H1 (cell line): ENCODE results near the gene POC1B.

ENCODE experiments used
- BRCA1 ChIP-seq: IDR thresholded peaks from 2 replicates; pipeline ENCODE4 v1.6.1; 2012; ENCODE audit warnings: low read depth, low read length, improper control_type of control experiment
- CTCF ChIP-seq, 3 experiments: IDR thresholded peaks; 1 replicate in 2 of 3; 2 replicates in 1 of 3; pipeline versions ENCODE4 v1.5.1 to v1.6.1; 2011; ENCODE audit warnings: low read length in 3 of 3, mild to moderate bottlenecking in 3 of 3, inconsistent platforms in 2 of 3, low read depth in 1 of 3, moderate library complexity in 1 of 3; ENCODE audit not compliant: insufficient read depth in 1 of 3; ENCODE audit errors: control extremely low read depth in 1 of 3
- EGR1 ChIP-seq: IDR thresholded peaks from 2 replicates; pipeline ENCODE4 v1.6.1; 2011; ENCODE audit warnings: low read depth, low read length, borderline replicate concordance
- JUN ChIP-seq: IDR thresholded peaks from 2 replicates; pipeline ENCODE4 v1.6.1; 2011; ENCODE audit warnings: low read depth, mild to moderate bottlenecking, improper control_type of control experiment, low read length
- JUND ChIP-seq: IDR thresholded peaks from 2 replicates; pipeline ENCODE4 v1.6.1; 2011; ENCODE audit warnings: mild to moderate bottlenecking, improper control_type of control experiment, low read length
- MAX ChIP-seq: IDR thresholded peaks from 2 replicates; pipeline ENCODE4 v1.6.1; 2012; ENCODE audit warnings: inconsistent platforms
- POLR2A ChIP-seq, 2 experiments: IDR thresholded peaks; 1 replicate in 1 of 2; 2 replicates in 1 of 2; pipeline ENCODE4 v1.6.1; 2011; ENCODE audit warnings: low read depth in 2 of 2, low read length in 2 of 2, mild to moderate bottlenecking in 2 of 2; ENCODE audit errors: control extremely low read depth in 1 of 2
- POLR2AphosphoS5 ChIP-seq: IDR thresholded peaks from 2 replicates; pipeline ENCODE4 v1.6.1; 2011; ENCODE audit warnings: low read depth, low read length
- RAD21 ChIP-seq, 2 experiments: IDR thresholded peaks in 1 of 2; conservative IDR thresholded peaks in 1 of 2; 2 replicates each; pipeline ENCODE4 v1.6.1; 2011; ENCODE audit warnings: low read depth in 2 of 2, low read length in 2 of 2, improper control_type of control experiment in 1 of 2, inconsistent platforms in 1 of 2, mild to moderate bottlenecking in 1 of 2, moderate library complexity in 1 of 2
- RNF2 ChIP-seq: fragments of 200-900, 300-1000 bp; sonication (generic); IDR thresholded peaks from 2 replicates; pipeline ENCODE4 v1.7.1; 2016; ENCODE audit warnings: borderline replicate concordance, low read depth, mild to moderate bottlenecking, antibody characterized with exemption, low read length; ENCODE audit not compliant: poor library complexity, severe bottlenecking; ENCODE audit errors: missing control alignments
- SIN3A ChIP-seq, 2 experiments: IDR thresholded peaks in 1 of 2; conservative IDR thresholded peaks in 1 of 2; 2 replicates each; pipeline ENCODE4 v1.6.1; 2011 to 2012; ENCODE audit warnings: low read length in 2 of 2, improper control_type of control experiment in 1 of 2, low read depth in 1 of 2, mild to moderate bottlenecking in 1 of 2
- USF2 ChIP-seq: IDR thresholded peaks from 2 replicates; pipeline ENCODE4 v1.6.1; 2011; ENCODE audit warnings: low read length, improper control_type of control experiment

- no peak for TF ChIP-seq CTCF (IDR thresholded peaks at IDR 0.05; ENCODE audit: control extremely low read depth in 1 of 3, insufficient read depth in 1 of 3, low read depth in 1 of 3, low read length in 3 of 3)
- TF ChIP-seq RNF2: no peak
- TF ChIP-seq BRCA1: no peak
- no peak for TF ChIP-seq POLR2A (IDR thresholded peaks at IDR 0.05; ENCODE audit: control extremely low read depth in 1 of 2, low read depth in 2 of 2, low read length in 2 of 2)
- TF ChIP-seq USF2: no peak
- no peak for TF ChIP-seq JUN
- TF ChIP-seq RAD21 (IDR thresholded peaks at IDR 0.05 in 1 of 2, conservative IDR thresholded peaks at IDR 0.05 in 1 of 2; ENCODE audit: low read depth in 2 of 2, low read length in 2 of 2): no peak
- TF ChIP-seq MAX: no peak
- TF ChIP-seq SIN3A (conservative IDR thresholded peaks at IDR 0.05 in 1 of 2, IDR thresholded peaks at IDR 0.05 in 1 of 2; ENCODE audit: low read depth in 1 of 2, low read length in 2 of 2): no peak
- TF ChIP-seq POLR2AphosphoS5: no peak
- TF ChIP-seq EGR1: no peak
- no peak for TF ChIP-seq JUND
Measured at GRCh38 chr12:89476904-89477595, 48.8 kb downstream of the POC1B start.
